ENCODE data around the gene RBM3. TPM values are rescaled to one million over a fixed set of nuclear protein-coding genes. Genes with fewer than 3 reads are reported as not detected.

Gene RBM3
- total RNA-seq, 1 donor from 2014 or later, result 393 TPM

DNA sequence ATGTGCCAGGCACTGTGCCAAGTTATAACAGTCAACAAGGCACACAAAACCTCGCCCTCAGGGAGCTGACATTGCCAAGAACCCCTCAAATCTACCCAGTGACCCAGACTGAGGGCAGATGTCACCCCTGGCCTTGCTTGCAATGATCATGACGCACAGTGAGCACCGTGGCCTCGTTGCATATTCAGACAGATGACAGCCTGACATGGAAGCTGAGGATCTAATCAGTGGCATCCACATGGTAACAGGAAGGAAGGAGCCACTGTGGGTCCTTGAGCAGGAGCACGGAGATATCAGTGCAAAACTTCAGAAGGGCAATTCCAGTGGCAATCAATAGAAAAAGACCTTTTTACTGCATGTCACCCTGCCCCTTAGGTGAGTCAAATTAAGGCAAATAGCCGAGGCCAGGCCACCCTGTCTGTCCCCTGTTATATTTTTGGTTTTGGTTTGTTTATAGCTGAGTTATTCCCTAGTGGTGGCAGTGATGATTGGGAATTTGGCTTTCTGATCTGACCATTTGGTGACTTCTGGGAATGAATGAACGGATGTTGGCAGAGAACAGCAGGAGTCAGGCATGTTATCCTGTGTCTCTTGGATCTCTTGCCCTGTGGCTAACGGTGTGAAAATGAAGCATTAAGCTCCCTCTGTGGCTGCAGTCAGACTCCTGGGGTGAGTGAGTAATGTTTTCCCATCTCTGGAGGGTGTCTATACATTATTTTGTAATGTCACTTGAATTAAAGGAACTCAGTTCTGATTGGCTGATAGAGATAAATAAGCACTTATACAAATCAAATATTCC lies 43.5 kb downstream of the RBM3 start:
- peak; percentile 68 to 82 for DNase-seq (ENCODE audit: low read depth in 2 of 2)

GRCh38 chrX:48626401-48627298 lies 52.4 kb downstream of the RBM3 start:
- DNase-seq (ENCODE audit: low read depth in 2 of 2), result no peak

Other genes with a start within 250 kb of the RBM3 start
- gene SSX3, start 217.8 kb upstream of the RBM3 start, total RNA-seq, result not detected in 2 replicates
- not detected in 2 replicates for gene SSX4, start 190.9 kb upstream of the RBM3 start, total RNA-seq
- not detected in 2 replicates for gene SSX4B, start 162.5 kb upstream of the RBM3 start, total RNA-seq
- 6.4 and 25.2 TPM in 2 replicates for gene SLC38A5, start 104.2 kb upstream of the RBM3 start, total RNA-seq
- 35.4 and 41.7 TPM in 2 replicates for gene FTSJ1, start 98.3 kb upstream of the RBM3 start, total RNA-seq
- 4.6 and 7.3 TPM in 2 replicates for gene PORCN, start 65.5 kb upstream of the RBM3 start, total RNA-seq
- 85.3 and 141 TPM in 2 replicates for gene EBP, start 52.7 kb upstream of the RBM3 start, total RNA-seq
- gene TBC1D25, start 34.8 kb upstream of the RBM3 start, total RNA-seq, result 4.5 and 9.6 TPM in 2 replicates
- gene WDR13, start 23.0 kb downstream of the RBM3 start, total RNA-seq, result 116 and 123 TPM in 2 replicates
- gene WAS, start 109.3 kb downstream of the RBM3 start, total RNA-seq, result 0.25 TPM in 1 of 2 replicates, not detected in the other
- gene SUV39H1, start 122.2 kb downstream of the RBM3 start, total RNA-seq, result 3.9 and 4.9 TPM in 2 replicates
- gene GLOD5, start 187.3 kb downstream of the RBM3 start, total RNA-seq, result not detected in 2 replicates
- not detected in 2 replicates for gene GATA1, start 212.1 kb downstream of the RBM3 start, total RNA-seq
- gene HDAC6, start 227.6 kb downstream of the RBM3 start, total RNA-seq, result 17.3 and 26.3 TPM in 2 replicates

Data from dermis microvascular lymphatic vessel endothelial cell (primary cell).